T-cell (primary cell): Measurements from ENCODE around the gene SMIM35. TPM values are rescaled to one million over a fixed set of nuclear protein-coding genes. Genes with fewer than 3 reads are reported as not detected.
"Not testable (repeated sequence)": the region's sequence is repeated elsewhere in the genome, so short reads cannot be mapped to it uniquely, and the experiment has no call there.

ENCODE experiments used
- ATAC-seq, 4 experiments: fragments of 200-7000 bp in 3 of 4; fragments of 150-1000 bp in 1 of 4; cut with Tn5 transposase; replicated peaks in 1 of 4; 1 replicate in 3 of 4; 2 replicates in 1 of 4; pipeline ENCODE4 v1.10.0; 2021; ENCODE audit warnings: moderate library complexity in 3 of 4, mild to moderate bottlenecking in 2 of 4, moderate number of reproducible peaks in 1 of 4
- CTCF ChIA-PET, 2 donors: fragments of 300-600 bp; sonication (Branson Sonifier 250); formaldehyde crosslinking; loops; one replicate each; lab custom pipeline; 2022; ENCODE audit warnings: antibody characterized with exemption in 2 of 2; lab: Charles Lee
- POLR2A ChIA-PET, 2 donors: fragments of 300-600 bp; sonication (Branson Sonifier 250); formaldehyde crosslinking; loops; one replicate each; lab custom pipeline; 2022; ENCODE audit warnings: antibody characterized with exemption in 2 of 2; lab: Charles Lee
- DNase-seq, 35 experiments: peaks; one replicate each; pipeline versions ENCODE4 v3.0.0 to v3.0.0-alpha.2; 2013 to 2023
- H3K27ac ChIP-seq: one replicate; pipeline ENCODE4 v1.5.1; 2013; ENCODE audit warnings: low read length
- H3K27me3 ChIP-seq, 2 experiments: replicated peaks in 1 of 2; 1 replicate in 1 of 2; 2 replicates in 1 of 2; pipeline versions ENCODE4 v1.6.1 to v1.7.0; 2013; ENCODE audit warnings: low read length in 1 of 2, mixed read lengths in 1 of 2; ENCODE audit not compliant: control insufficient read depth in 2 of 2, insufficient read depth in 2 of 2; ENCODE audit errors: extremely low read depth in 1 of 2
- H3K36me3 ChIP-seq, 2 donors: 1 replicate in 1 of 2; 2 replicates in 1 of 2; pipeline versions ENCODE4 v1.6.1 to v1.7.0; 2013; ENCODE audit warnings: low read length in 1 of 2; ENCODE audit not compliant: control insufficient read depth in 2 of 2, insufficient read depth in 1 of 2; ENCODE audit errors: extremely low read depth in 1 of 2
- H3K4me1 ChIP-seq, 2 experiments: 1 replicate in 1 of 2; 2 replicates in 1 of 2; pipeline versions ENCODE4 v1.6.1 to v1.7.0; 2013; ENCODE audit warnings: low read length in 2 of 2, mixed read lengths in 1 of 2; ENCODE audit not compliant: insufficient read depth in 2 of 2, control insufficient read depth in 1 of 2; ENCODE audit errors: extremely low read depth in 1 of 2
- H3K4me3 ChIP-seq, 2 donors: 1 replicate in 1 of 2; 2 replicates in 1 of 2; pipeline versions ENCODE4 v1.5.1 to v1.7.0; 2013; ENCODE audit warnings: mild to moderate bottlenecking in 2 of 2, low read length in 1 of 2, moderate library complexity in 1 of 2; ENCODE audit not compliant: control insufficient read depth in 1 of 2; ENCODE audit errors: extremely low read depth in 1 of 2
- H3K9me3 ChIP-seq: 2 replicates; pipeline ENCODE4 v1.7.0; 2013
- H3K27ac Mint-ChIP-seq, 2 donors: one replicate each; pipeline ENCODE4 v1.8.0; 2020 to 2021; ENCODE audit warnings: mild to moderate bottlenecking in 2 of 2, mixed read lengths in 2 of 2
- H3K27me3 Mint-ChIP-seq, 2 donors: one replicate each; pipeline ENCODE4 v1.8.0; 2021 to 2022; ENCODE audit warnings: mixed read lengths in 2 of 2
- H3K36me3 Mint-ChIP-seq: one replicate; pipeline ENCODE4 v1.8.0; 2021; ENCODE audit warnings: mixed read lengths
- H3K4me1 Mint-ChIP-seq, 3 donors: one replicate each; pipeline ENCODE4 v1.8.0; 2020 to 2022; ENCODE audit warnings: mixed read lengths in 3 of 3, mild to moderate bottlenecking in 1 of 3
- H3K4me3 Mint-ChIP-seq, 3 donors: one replicate each; pipeline ENCODE4 v1.8.0; 2020 to 2022; ENCODE audit warnings: mild to moderate bottlenecking in 3 of 3, mixed read lengths in 3 of 3, moderate library complexity in 3 of 3
- H3K9me3 Mint-ChIP-seq, 3 donors: one replicate each; pipeline ENCODE4 v1.8.0; 2020 to 2022; ENCODE audit warnings: mixed read lengths in 3 of 3
- WGBS: methylation state at CpG from one replicate; pipeline ENCODE4 v1.1.5; 2013; ENCODE audit warnings: missing lambda C conversion rate; ENCODE audit not compliant: insufficient coverage; 5-methylcytosine and 5-hydroxymethylcytosine counted together
- total RNA-seq, 35 experiments: library from RNA in 6 of 35; stranded (reverse) in 6 of 35; fragments of 120-200 nt in 1 of 35; gene quantifications; one replicate each; pipeline versions ENCODE4 v1.2.1 to v1.2.4 and lab custom pipeline; 2013 to 2026

SMIM35 gene
- total RNA-seq, 5 donors from 2014 or later (not counting 1 experiment from before 2014, with no cell fraction given), result 0.28 to 1.0 (median 0.36) TPM

DNA sequence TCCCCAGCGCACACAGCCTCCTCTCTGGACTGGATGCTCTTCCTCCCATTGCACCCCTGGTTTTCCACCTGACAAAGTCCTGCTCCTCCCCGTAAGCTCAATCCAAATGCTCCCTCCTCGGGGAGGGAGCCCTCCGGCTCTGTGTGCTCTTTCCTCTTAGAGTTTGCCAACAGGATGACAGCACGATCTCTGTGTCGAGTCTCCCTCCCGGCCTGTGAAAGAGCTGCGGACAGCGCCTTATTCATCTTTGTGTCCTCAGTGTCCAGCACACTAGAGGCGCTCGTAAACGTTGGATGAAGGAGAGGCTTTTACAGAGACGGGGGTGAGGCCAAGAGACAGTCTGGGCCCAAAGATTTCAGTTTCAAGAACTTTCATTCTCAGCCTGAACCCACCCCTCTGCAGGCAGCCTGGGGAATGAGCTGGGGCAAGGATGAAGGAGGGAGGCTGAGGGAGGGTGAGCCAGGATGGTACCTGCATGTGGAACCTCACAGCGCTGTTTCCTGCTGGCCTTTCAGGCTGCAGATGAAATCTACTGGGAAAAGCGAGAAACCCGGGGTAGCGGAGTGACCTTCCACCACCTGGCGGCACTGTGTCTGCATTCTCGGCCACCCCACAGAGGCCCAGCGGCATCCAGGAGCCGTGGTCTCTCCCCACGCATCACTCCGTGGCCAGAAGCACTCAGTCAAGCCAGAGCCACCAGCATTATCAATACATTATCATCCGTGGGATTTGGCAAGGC, 18.4 kb downstream of the SMIM35 start:
- no peaks in the 10 kb centered on the region for H3K9me3 ChIP-seq
- H3K4me3 ChIP-seq, result no peak overlapping the region
- no peaks in the 10 kb centered on the region for H3K36me3 ChIP-seq
- ChIA-PET CTCF (no interaction called here), POLR2A (no interaction called here)
- DNase-seq (no peak), ATAC-seq (no peak)
- peaks cover 0 to 12% of the 10 kb centered on the region in 2 experiments for H3K27me3 ChIP-seq
- Mint-ChIP-seq H3K9me3 (no peaks in the 10 kb centered on the region), H3K4me1 (no peaks in the 10 kb centered on the region), H3K36me3 (no peaks in the 10 kb centered on the region), H3K27me3 (peaks cover 4 to 5% of the 10 kb centered on the region in 2 donors), H3K4me3 (no peak overlapping the region), H3K27ac (no peak overlapping the region)
- 87% methylated on average over 16 of the region's 24 CpGs for WGBS
- H3K4me1 ChIP-seq, result no peaks in the 10 kb centered on the region
- no peak overlapping the region for H3K27ac ChIP-seq

GRCh38 chr11:118067006-118067405, 19.8 kb downstream of the SMIM35 start:
- Histone ChIP-seq H3K4me3 (no peak overlapping the region), H3K27me3 (peaks cover 0 to 15% of the 10 kb centered on the region in 2 experiments), H3K4me1 (no peaks in the 10 kb centered on the region), H3K27ac (no peak overlapping the region), H3K36me3 (no peaks in the 10 kb centered on the region), H3K9me3 (no peaks in the 10 kb centered on the region)
- DNase-seq (no peak), ATAC-seq (no peak)
- 88% methylated on average over 7 of the region's 8 CpGs for WGBS
- CTCF ChIA-PET, result no interaction called here
- POLR2A ChIA-PET, result no interaction called here
- H3K27me3 Mint-ChIP-seq, result peaks cover 4 to 5% of the 10 kb centered on the region in 2 donors
- H3K9me3 Mint-ChIP-seq, result no peaks in the 10 kb centered on the region
- H3K4me3 Mint-ChIP-seq, result no peak overlapping the region
- no peaks in the 10 kb centered on the region for H3K4me1 Mint-ChIP-seq
- H3K27ac Mint-ChIP-seq, result no peak overlapping the region
- H3K36me3 Mint-ChIP-seq, result no peaks in the 10 kb centered on the region

DNA sequence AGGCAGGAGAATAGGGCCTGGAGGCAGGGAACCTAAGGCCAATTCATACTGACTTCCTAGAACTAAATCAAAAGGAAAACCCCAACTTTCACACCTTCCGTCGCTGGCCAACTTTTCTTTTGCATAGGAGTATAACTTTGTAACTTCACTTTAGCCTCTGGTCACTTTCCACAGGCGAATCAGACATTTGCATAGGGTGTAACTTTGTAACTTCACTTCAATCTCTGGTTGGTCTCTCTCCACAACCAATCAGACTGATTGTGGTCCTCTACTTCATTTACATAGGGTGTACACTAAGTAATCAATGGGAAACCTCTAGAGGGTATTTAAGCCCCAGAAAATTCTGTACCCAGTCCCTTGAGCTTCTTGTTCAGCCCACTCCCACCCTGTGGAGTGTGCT, 21.4 kb downstream of the SMIM35 start:
- ChIA-PET CTCF (no interaction called here), POLR2A (no interaction called here)
- H3K27me3 ChIP-seq, result peaks cover 0 to 14% of the 10 kb centered on the region in 2 experiments
- WGBS, result no CpG with 5 or more reads among the region's 3 CpGs
- Mint-ChIP-seq H3K9me3 (no peaks in the 10 kb centered on the region), H3K27ac (peak overlapping the region in 1 of 2 donors; percentile 19), H3K4me1 (no peaks in the 10 kb centered on the region), H3K27me3 (peaks cover 4 to 5% of the 10 kb centered on the region in 2 donors), H3K4me3 (no peak overlapping the region), H3K36me3 (no peaks in the 10 kb centered on the region)
- no peak overlapping the region for H3K27ac ChIP-seq
- DNase-seq (no peak), ATAC-seq (no peak)
- H3K36me3 ChIP-seq, result no peaks in the 10 kb centered on the region
- H3K4me3 ChIP-seq, result no peak overlapping the region
- H3K9me3 ChIP-seq, result no peaks in the 10 kb centered on the region
- H3K4me1 ChIP-seq, result no peaks in the 10 kb centered on the region

DNA sequence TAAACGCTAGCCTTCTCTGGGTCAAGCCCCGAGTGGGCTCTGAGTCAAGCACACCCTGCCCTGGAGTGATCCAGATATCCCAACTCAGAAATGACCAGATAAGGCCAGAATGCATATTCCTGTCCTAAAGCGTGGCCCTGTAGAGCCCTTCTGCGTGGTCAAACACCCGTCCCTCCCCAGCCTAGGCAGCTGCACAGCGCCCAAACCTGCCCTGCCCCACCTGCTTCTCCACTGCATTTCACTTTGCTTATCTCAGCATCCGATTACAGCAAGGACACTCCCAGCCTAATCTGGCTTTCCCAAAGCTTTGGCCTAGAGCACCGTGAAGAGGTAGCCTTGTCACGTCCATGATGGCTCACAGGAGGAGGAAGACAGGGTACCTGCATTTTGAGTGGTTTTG, 21.8 kb downstream of the SMIM35 start:
- H3K27ac ChIP-seq, result no peak overlapping the region

GRCh38 chr11:118062631-118063030, 24.1 kb downstream of the SMIM35 start:
- H3K36me3 Mint-ChIP-seq, H3K4me3 ChIP-seq, H3K9me3 ChIP-seq, H3K27me3 Mint-ChIP-seq, DNase-seq, H3K4me1 Mint-ChIP-seq, ATAC-seq, H3K9me3 Mint-ChIP-seq, H3K36me3 ChIP-seq, H3K4me3 Mint-ChIP-seq, H3K27ac Mint-ChIP-seq, H3K27ac ChIP-seq, CTCF ChIA-PET, H3K4me1 ChIP-seq: not testable (repeated sequence)
- 87% methylated on average over 3 of the region's 5 CpGs for WGBS
- POLR2A ChIA-PET, result interaction anchor here in 1 of 2 donors (0.5 to 0.7 kb wide), 2 partner anchors 62 to 116 kb away, joined by 5 to 6 read pairs; no protein-coding TSS in a partner anchor
- peaks cover 0 to 25% of the 10 kb centered on the region in 2 experiments for H3K27me3 ChIP-seq

More for the DNA sequence above, 21.8 kb downstream of the SMIM35 start:
- H3K27me3 ChIP-seq, result peaks cover 0 to 14% of the 10 kb centered on the region in 2 experiments
- no peaks in the 10 kb centered on the region for H3K36me3 ChIP-seq
- peaks cover 4 to 5% of the 10 kb centered on the region in 2 donors for H3K27me3 Mint-ChIP-seq
- DNase-seq (no peak), ATAC-seq (no peak)
- H3K4me3 Mint-ChIP-seq, result no peak overlapping the region
- H3K4me3 ChIP-seq, result no peak overlapping the region
- no peaks in the 10 kb centered on the region for H3K4me1 Mint-ChIP-seq
- H3K9me3 ChIP-seq, result no peaks in the 10 kb centered on the region
- no peaks in the 10 kb centered on the region for H3K36me3 Mint-ChIP-seq
- no peaks in the 10 kb centered on the region for H3K9me3 Mint-ChIP-seq
- H3K4me1 ChIP-seq, result no peaks in the 10 kb centered on the region
- ChIA-PET CTCF (no interaction called here), POLR2A (no interaction called here)
- H3K27ac Mint-ChIP-seq, result peak overlapping the region in 1 of 2 donors; percentile 19
- 93% methylated on average over 7 of the region's 9 CpGs for WGBS

GRCh38 chr11:118062181-118062580, 24.6 kb downstream of the SMIM35 start:
- WGBS, result no CpG with 5 or more reads among the region's 5 CpGs
- not testable (repeated sequence) for H3K27me3 Mint-ChIP-seq, H3K36me3 Mint-ChIP-seq, H3K27ac Mint-ChIP-seq, DNase-seq, ATAC-seq, H3K9me3 ChIP-seq, H3K36me3 ChIP-seq, H3K4me3 ChIP-seq, H3K4me1 Mint-ChIP-seq, H3K27ac ChIP-seq, H3K4me1 ChIP-seq, H3K9me3 Mint-ChIP-seq, H3K4me3 Mint-ChIP-seq
- ChIA-PET CTCF (interaction anchor here in 1 of 2 donors (0.5 to 0.6 kb wide), 2 partner anchors 132 to 637 kb away, joined by 4 to 7 read pairs; no protein-coding TSS in a partner anchor), POLR2A (interaction anchor here in 1 of 2 donors (0.7 kb wide), 1 partner anchor 61 kb away, joined by 5 read pairs; no protein-coding TSS in a partner anchor)
- peaks cover 0 to 29% of the 10 kb centered on the region in 2 experiments for H3K27me3 ChIP-seq
